ENCODE results near the gene LNPEP. TPM values are rescaled to one million over a fixed set of nuclear protein-coding genes. Genes with fewer than 3 reads are reported as not detected.

The LNPEP gene
- total RNA-seq, 1 donor from 2014 or later, result 36.3 TPM

GRCh38 chr5:96934708-96935558 lies 947 bp upstream of the LNPEP start:
- Mint-ChIP-seq H3K27ac (ENCODE audit: unreplicated experiment) (peak overlapping the region; percentile 97), H3K4me3 (ENCODE audit: unreplicated experiment) (peak overlapping the region; percentile 97), H3K4me1 (ENCODE audit: low read depth, unreplicated experiment) (peaks cover 17% of the 10 kb centered on the region), H3K27me3 (ENCODE audit: low read depth, unreplicated experiment) (peaks cover 4% of the 10 kb centered on the region), H3K9me3 (ENCODE audit: unreplicated experiment) (no peaks in the 10 kb centered on the region), H3K36me3 (ENCODE audit: low read depth, unreplicated experiment) (no peaks in the 10 kb centered on the region)
- no peaks in the 10 kb centered on the region for H3K36me3 ChIP-seq (ENCODE audit: insufficient read depth, low read length)
- H3K9me3 ChIP-seq (ENCODE audit: insufficient read depth, low read depth, low read length), result no peaks in the 10 kb centered on the region
- H4K20me1 ChIP-seq (ENCODE audit: insufficient read depth, low read length), result peaks cover 20% of the 10 kb centered on the region
- no peak for FAIRE-seq
- H3K4me3 ChIP-seq (ENCODE audit: insufficient read depth, low read depth, low read length), result peak overlapping the region; percentile 96
- H3K9ac ChIP-seq (ENCODE audit: low read length), result peak overlapping the region; percentile 94
- H3K27ac ChIP-seq (ENCODE audit: low read depth, low read length), result peak overlapping the region; percentile 93
- peak overlapping the region; percentile 97 for H3K4me2 ChIP-seq (ENCODE audit: low read length)
- TF ChIP-seq CTCF (IDR thresholded peaks at IDR 0.05; ENCODE audit: insufficient read depth, low read depth, low read length) (no peak), EZH2 (IDR thresholded peaks at IDR 0.05; ENCODE audit: insufficient read depth, low read length) (no peak)
- H3K79me2 ChIP-seq (ENCODE audit: insufficient read depth, low read length), result peaks cover 35% of the 10 kb centered on the region
- peak overlapping the region; percentile 98 for H2AFZ ChIP-seq (ENCODE audit: low read depth, low read length)
- peak; percentile 91 for DNase-seq (ENCODE audit: low read depth)
- peaks cover 15% of the 10 kb centered on the region for H3K4me1 ChIP-seq (ENCODE audit: insufficient read depth, low read length)
- H3K27me3 ChIP-seq (ENCODE audit: insufficient read depth, low read length), result no peaks in the 10 kb centered on the region

GRCh38 chr5:96936431-96937320 lies 796 bp downstream of the LNPEP start:
- peak overlapping the region; percentile 93 for H3K4me3 Mint-ChIP-seq (ENCODE audit: unreplicated experiment)
- peak overlapping the region; percentile 3 for H3K27ac Mint-ChIP-seq (ENCODE audit: unreplicated experiment)

More at GRCh38 chr5:96936431-96937320, 796 bp downstream of the LNPEP start:
- no peak for FAIRE-seq
- H3K4me1 ChIP-seq (ENCODE audit: insufficient read depth, low read length), result peaks cover 15% of the 10 kb centered on the region
- H3K4me2 ChIP-seq (ENCODE audit: low read length), result peak overlapping the region; percentile 97
- no peaks in the 10 kb centered on the region for H3K36me3 ChIP-seq (ENCODE audit: insufficient read depth, low read length)
- no peaks in the 10 kb centered on the region for H3K27me3 ChIP-seq (ENCODE audit: insufficient read depth, low read length)
- peaks cover 49% of the 10 kb centered on the region for H3K79me2 ChIP-seq (ENCODE audit: insufficient read depth, low read length)
- H3K4me1 Mint-ChIP-seq (ENCODE audit: low read depth, unreplicated experiment), result peaks cover 20% of the 10 kb centered on the region
- H3K9ac ChIP-seq (ENCODE audit: low read length), result peak overlapping the region; percentile 94
- peak overlapping the region; percentile 96 for H3K4me3 ChIP-seq (ENCODE audit: insufficient read depth, low read depth, low read length)
- no peaks in the 10 kb centered on the region for H3K36me3 Mint-ChIP-seq (ENCODE audit: low read depth, unreplicated experiment)
- no peak for DNase-seq (ENCODE audit: low read depth)
- H3K9me3 Mint-ChIP-seq (ENCODE audit: unreplicated experiment), result no peaks in the 10 kb centered on the region
- TF ChIP-seq EZH2 (IDR thresholded peaks at IDR 0.05; ENCODE audit: insufficient read depth, low read length), result no peak
- TF ChIP-seq CTCF (IDR thresholded peaks at IDR 0.05; ENCODE audit: insufficient read depth, low read depth, low read length), result no peak
- no peaks in the 10 kb centered on the region for H3K9me3 ChIP-seq (ENCODE audit: insufficient read depth, low read depth, low read length)
- peaks cover 29% of the 10 kb centered on the region for H4K20me1 ChIP-seq (ENCODE audit: insufficient read depth, low read length)
- H2AFZ ChIP-seq (ENCODE audit: low read depth, low read length), result peak overlapping the region; percentile 98
- peak overlapping the region; percentile 93 for H3K27ac ChIP-seq (ENCODE audit: low read depth, low read length)
- no peaks in the 10 kb centered on the region for H3K27me3 Mint-ChIP-seq (ENCODE audit: low read depth, unreplicated experiment)

All from astrocyte (in vitro differentiated cells and primary cell).